HL-60 (cell line): ENCODE data around the gene CAMKMT.

Experiments used
- GABPA ChIP-seq: IDR thresholded peaks from 2 replicates; pipeline ENCODE4 v1.6.1; 2012; ENCODE audit warnings: low read depth
- REST ChIP-seq: IDR thresholded peaks from 2 replicates; pipeline ENCODE4 v1.6.1; 2012; ENCODE audit warnings: low read depth; ENCODE audit not compliant: insufficient replicate concordance
- TF ChIP-seq, protein P1 (sequence below): IDR thresholded peaks from one replicate; pipeline ENCODE4 v1.5.1; 2011; ENCODE audit warnings: low read length, control low read depth, inconsistent platforms; ENCODE audit not compliant: insufficient read depth

GRCh38 chr2:44533508-44533907, 171.8 kb downstream of the CAMKMT start:
- TF ChIP-seq, protein P1, sequence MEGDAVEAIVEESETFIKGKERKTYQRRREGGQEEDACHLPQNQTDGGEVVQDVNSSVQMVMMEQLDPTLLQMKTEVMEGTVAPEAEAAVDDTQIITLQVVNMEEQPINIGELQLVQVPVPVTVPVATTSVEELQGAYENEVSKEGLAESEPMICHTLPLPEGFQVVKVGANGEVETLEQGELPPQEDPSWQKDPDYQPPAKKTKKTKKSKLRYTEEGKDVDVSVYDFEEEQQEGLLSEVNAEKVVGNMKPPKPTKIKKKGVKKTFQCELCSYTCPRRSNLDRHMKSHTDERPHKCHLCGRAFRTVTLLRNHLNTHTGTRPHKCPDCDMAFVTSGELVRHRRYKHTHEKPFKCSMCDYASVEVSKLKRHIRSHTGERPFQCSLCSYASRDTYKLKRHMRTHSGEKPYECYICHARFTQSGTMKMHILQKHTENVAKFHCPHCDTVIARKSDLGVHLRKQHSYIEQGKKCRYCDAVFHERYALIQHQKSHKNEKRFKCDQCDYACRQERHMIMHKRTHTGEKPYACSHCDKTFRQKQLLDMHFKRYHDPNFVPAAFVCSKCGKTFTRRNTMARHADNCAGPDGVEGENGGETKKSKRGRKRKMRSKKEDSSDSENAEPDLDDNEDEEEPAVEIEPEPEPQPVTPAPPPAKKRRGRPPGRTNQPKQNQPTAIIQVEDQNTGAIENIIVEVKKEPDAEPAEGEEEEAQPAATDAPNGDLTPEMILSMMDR = no peak
- TF ChIP-seq REST = no peak
- TF ChIP-seq GABPA = no peak
